PC-3 (cell line): Measurements from ENCODE around the gene SLF2. TPM values are rescaled to one million over a fixed set of nuclear protein-coding genes. Genes with fewer than 3 reads are reported as not detected.

Source experiments
- ATAC-seq: fragments of 200-7000 bp; cut with Tn5 transposase; 2 replicates; pipeline ENCODE4 v1.9.1; 2020; ENCODE audit warnings: mild to moderate bottlenecking, moderate library complexity
- BruUV-seq: library from RNA; stranded (reverse); fragments of 400-500 nt; replicated peaks from 2 replicates; lab custom pipeline; 2021; lab: Mats Ljungman, UMichigan
- CTCF ChIA-PET: fragments of 300-600 bp; sonication (Branson Sonifier 250); formaldehyde crosslinking; loops from one replicate; lab custom pipeline; 2022; ENCODE audit warnings: antibody characterized with exemption; lab: Charles Lee
- POLR2A ChIA-PET: fragments of 300-600 bp; sonication (Branson Sonifier 250); formaldehyde crosslinking; loops from one replicate; lab custom pipeline; 2022; ENCODE audit warnings: antibody characterized with exemption; ENCODE audit not compliant: unreplicated experiment; lab: Charles Lee
- DNase-seq: peaks from one replicate; pipeline ENCODE4 v3.0.0-alpha.2; 2015
- H2AFZ ChIP-seq: fragments of 300-600 bp; sonication (generic); 2 replicates; pipeline ENCODE4 v1.6.0; 2016; ENCODE audit warnings: antibody characterized with exemption, low read length
- H3F3A ChIP-seq: fragments of 300-600 bp; sonication (generic); one replicate; pipeline ENCODE4 v1.6.0; 2017; ENCODE audit warnings: antibody characterized with exemption, low read length, control low read depth, mild to moderate bottlenecking; ENCODE audit not compliant: unreplicated experiment
- H3K27ac ChIP-seq: fragments of 300-600 bp; sonication (generic); 2 replicates; pipeline ENCODE4 v1.5.1; 2016; ENCODE audit warnings: mild to moderate bottlenecking, low read length
- H3K27me3 ChIP-seq: fragments of 300-600 bp; sonication (generic); 2 replicates; pipeline ENCODE4 v1.6.1; 2016; ENCODE audit warnings: low read length, mixed read lengths
- H3K36me3 ChIP-seq: fragments of 300-600 bp; sonication (generic); 2 replicates; pipeline ENCODE4 v1.6.1; 2016; ENCODE audit warnings: low read depth, mixed run types, low read length, mixed read lengths
- H3K4me1 ChIP-seq: fragments of 300-600 bp; sonication (generic); 2 replicates; pipeline ENCODE4 v1.5.1; 2016; ENCODE audit warnings: low read length; ENCODE audit not compliant: insufficient read depth
- H3K4me2 ChIP-seq: fragments of 300-600 bp; sonication (generic); 2 replicates; pipeline ENCODE4 v1.6.0; 2016; ENCODE audit warnings: low read length
- H3K4me3 ChIP-seq: fragments of 300-600 bp; sonication (generic); 2 replicates; pipeline ENCODE4 v1.5.1; 2016; ENCODE audit warnings: mild to moderate bottlenecking, low read length, mixed read lengths
- H3K79me2 ChIP-seq: fragments of 300-600 bp; sonication (generic); 2 replicates; pipeline ENCODE4 v1.6.1; 2017; ENCODE audit warnings: low read length, mixed read lengths
- H3K9ac ChIP-seq: fragments of 300-600 bp; sonication (generic); 2 replicates; pipeline ENCODE4 v1.6.0; 2016; ENCODE audit warnings: mild to moderate bottlenecking, low read length
- H3K9me2 ChIP-seq: fragments of 300-600 bp; sonication (generic); replicated peaks from 2 replicates; pipeline ENCODE4 v1.6.1; 2016; ENCODE audit warnings: mixed run types, low read length, mixed read lengths
- H3K9me3 ChIP-seq: fragments of 300-600 bp; sonication (generic); 2 replicates; pipeline ENCODE4 v1.6.1; 2016; ENCODE audit warnings: low read length, mixed read lengths
- H4K20me1 ChIP-seq: fragments of 300-600 bp; sonication (generic); 2 replicates; pipeline ENCODE4 v1.6.1; 2016; ENCODE audit warnings: low read length, mixed read lengths
- CTCF ChIP-seq: fragments of 300-600 bp; sonication (generic); conservative IDR thresholded peaks from 2 replicates; pipeline ENCODE4 v1.5.1; 2017; ENCODE audit warnings: antibody characterized with exemption, low read depth, mild to moderate bottlenecking, low read length
- EZH2 ChIP-seq: fragments of 300-600 bp; sonication (generic); IDR thresholded peaks from one replicate; pipeline ENCODE4 v1.6.1; 2017; ENCODE audit warnings: antibody characterized with exemption, mild to moderate bottlenecking, low read length; ENCODE audit not compliant: unreplicated experiment
- EZH2phosphoT487 ChIP-seq: fragments of 300-600 bp; sonication (generic); IDR thresholded peaks from 2 replicates; pipeline ENCODE4 v1.6.1; 2018; ENCODE audit warnings: mild to moderate bottlenecking, antibody characterized with exemption, low read length, borderline replicate concordance
- intact Hi-C: fragments of 100-400 bp; cut with micrococcal nuclease; formaldehyde crosslinking; loops from 2 replicates; pipeline ENCODE4 v1.9.0; 2023
- total RNA-seq: library from RNA; depleted of rRNA; stranded (reverse); fragments of >200 nt; gene quantifications from 2 replicates; pipeline ENCODE4 v1.2.3, GENCODE V29; 2014

Gene SLF2
- total RNA-seq, 1 experiment from 2014 or later: 19.5 TPM

DNA sequence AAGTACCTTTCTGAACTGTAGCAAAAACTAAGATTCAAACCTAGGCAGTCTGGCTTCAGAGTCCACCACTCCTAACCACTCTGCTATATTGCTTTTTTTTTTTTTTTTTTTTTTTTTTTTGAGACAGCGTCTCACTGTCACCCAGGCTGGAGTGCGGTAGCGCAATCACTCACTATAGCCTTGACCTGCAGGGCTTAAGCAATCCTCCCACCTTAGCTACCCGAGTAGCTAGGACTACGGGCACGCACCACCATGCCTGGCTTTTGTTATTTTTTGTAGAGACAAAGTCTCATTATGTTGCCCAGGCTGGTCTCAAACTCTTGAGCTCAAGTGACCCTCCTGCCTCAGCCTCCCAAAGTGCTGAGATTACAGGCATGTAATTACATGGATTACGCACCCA lies 10.1 kb upstream of the SLF2 start:
- Histone ChIP-seq H3K4me1 (no peaks in the 10 kb centered on the region), H2AFZ (no peak overlapping the region), H3K9me2 (no peaks in the 10 kb centered on the region), H3F3A (no peaks in the 10 kb centered on the region), H3K4me2 (no peak overlapping the region), H3K79me2 (no peaks in the 10 kb centered on the region), H4K20me1 (no peaks in the 10 kb centered on the region), H3K9ac (no peak overlapping the region), H3K36me3 (no peaks in the 10 kb centered on the region), H3K27me3 (no peaks in the 10 kb centered on the region), H3K27ac (no peak overlapping the region), H3K9me3 (no peaks in the 10 kb centered on the region), H3K4me3 (no peak overlapping the region)
- TF ChIP-seq EZH2phosphoT487: no peak
- TF ChIP-seq EZH2: no peak
- TF ChIP-seq CTCF: no peak
- ChIA-PET POLR2A (no interaction called here), CTCF (no interaction called here)
- no TSS peak for BruUV-seq
- DNase-seq (no peak), ATAC-seq (no peak)
- intact Hi-C loops: no loop called here

DNA sequence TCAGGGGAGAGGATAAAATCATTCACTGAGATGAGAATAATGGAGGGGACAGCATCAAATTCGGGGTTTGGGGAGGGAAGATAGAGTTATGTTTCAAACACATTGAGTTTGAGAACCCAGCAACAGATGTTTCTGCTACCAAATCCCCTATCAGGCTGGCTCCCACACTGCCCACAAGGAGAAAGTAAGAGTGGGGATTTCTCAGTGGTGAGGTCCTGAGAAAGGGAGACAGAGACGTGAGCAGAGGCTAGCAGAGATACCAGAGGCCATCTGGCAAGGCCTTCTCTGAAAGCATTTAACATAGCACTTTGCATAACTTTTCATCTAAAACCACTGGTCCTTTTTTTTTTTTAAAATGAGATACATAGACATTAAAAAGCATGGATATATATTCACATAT lies 7.8 kb upstream of the SLF2 start:
- H3K27ac ChIP-seq: no peak overlapping the region
- H3K4me2 ChIP-seq: no peak overlapping the region
- no peaks in the 10 kb centered on the region for H3K36me3 ChIP-seq
- no peak overlapping the region for H3K4me3 ChIP-seq
- H3K27me3 ChIP-seq: no peaks in the 10 kb centered on the region
- DNase-seq (no peak), ATAC-seq (no peak)
- H3F3A ChIP-seq: no peaks in the 10 kb centered on the region
- no TSS peak for BruUV-seq
- ChIA-PET CTCF (no interaction called here), POLR2A (no interaction called here)
- intact Hi-C loops: no loop called here
- H3K9ac ChIP-seq: no peak overlapping the region
- no peak overlapping the region for H2AFZ ChIP-seq
- H4K20me1 ChIP-seq: no peaks in the 10 kb centered on the region
- H3K9me3 ChIP-seq: no peaks in the 10 kb centered on the region
- TF ChIP-seq CTCF: no peak
- TF ChIP-seq EZH2phosphoT487: no peak
- TF ChIP-seq EZH2: no peak
- no peaks in the 10 kb centered on the region for H3K4me1 ChIP-seq
- no peaks in the 10 kb centered on the region for H3K9me2 ChIP-seq
- H3K79me2 ChIP-seq: no peaks in the 10 kb centered on the region

DNA sequence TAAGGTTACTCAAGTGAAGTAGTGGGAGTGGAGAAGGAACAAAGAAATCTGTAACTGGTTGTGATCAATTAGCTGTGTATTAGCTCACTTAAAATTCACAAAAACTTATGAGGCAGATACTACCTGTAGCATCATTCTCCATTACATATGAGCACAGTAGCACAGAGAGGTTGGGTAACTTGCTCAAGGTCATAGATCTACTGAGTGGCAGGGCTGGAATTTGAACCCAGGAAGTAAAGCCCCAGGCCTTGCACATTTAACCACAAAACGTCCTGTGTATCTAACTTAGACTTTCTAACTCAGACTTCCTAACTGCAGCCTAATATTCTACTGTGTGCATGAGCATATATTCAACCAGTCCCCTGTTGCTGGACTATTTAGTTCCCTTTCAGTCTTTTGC lies 5.6 kb upstream of the SLF2 start:
- H3F3A ChIP-seq: no peaks in the 10 kb centered on the region
- intact Hi-C loops: no loop called here
- no peaks in the 10 kb centered on the region for H3K79me2 ChIP-seq
- no TSS peak for BruUV-seq
- ATAC-seq: no peak
- CTCF ChIA-PET: no interaction called here
- no peaks in the 10 kb centered on the region for H4K20me1 ChIP-seq
- H3K9ac ChIP-seq: no peak overlapping the region
- no peaks in the 10 kb centered on the region for H3K27me3 ChIP-seq
- no peaks in the 10 kb centered on the region for H3K9me3 ChIP-seq
- peaks cover 5% of the 10 kb centered on the region for H3K4me1 ChIP-seq
- DNase-seq: no peak
- H3K4me3 ChIP-seq: no peak overlapping the region
- H3K4me2 ChIP-seq: no peak overlapping the region
- H3K27ac ChIP-seq: no peak overlapping the region
- POLR2A ChIA-PET: no interaction called here
- no peak overlapping the region for H2AFZ ChIP-seq
- no peak for TF ChIP-seq EZH2
- H3K36me3 ChIP-seq: no peaks in the 10 kb centered on the region
- no peaks in the 10 kb centered on the region for H3K9me2 ChIP-seq
